A673 (cell line): Measurements from ENCODE around the gene NTSR2.

ENCODE experiments used
- EZH2 ChIP-seq: fragments of 200-600 bp; sonication (generic); IDR thresholded peaks from 2 replicates; pipeline ENCODE4 v1.6.1; 2017; ENCODE audit warnings: borderline replicate concordance, low read depth, mild to moderate bottlenecking, mixed read lengths, antibody characterized with exemption, low read length; ENCODE audit not compliant: poor library complexity, severe bottlenecking
- TF ChIP-seq, protein P1 (sequence below): fragments of 300-800, 200-600 bp; sonication (generic); conservative IDR thresholded peaks from 2 replicates; pipeline ENCODE4 v1.5.1; 2017; ENCODE audit warnings: low read depth, mild to moderate bottlenecking, antibody characterized with exemption, low read length, moderate library complexity, mixed read lengths

DNA sequence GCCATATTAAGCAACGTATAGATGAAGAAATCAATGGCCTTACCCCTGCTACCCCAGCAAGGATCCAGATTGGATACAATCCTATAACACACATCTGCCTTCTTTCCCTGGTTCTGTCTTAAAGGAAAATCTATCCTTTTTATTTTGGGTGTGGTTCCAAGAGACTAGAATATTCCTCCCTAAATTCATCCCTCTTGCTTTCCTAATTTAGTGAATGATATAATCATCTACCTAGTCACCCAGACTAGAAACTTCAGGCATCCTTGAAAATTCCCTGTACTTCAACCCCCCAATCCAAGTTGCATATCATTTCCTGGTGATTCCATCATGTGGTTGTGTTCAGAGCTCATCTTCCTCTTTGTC is 41.3 kb upstream of the NTSR2 start:
- TF ChIP-seq, protein P1, sequence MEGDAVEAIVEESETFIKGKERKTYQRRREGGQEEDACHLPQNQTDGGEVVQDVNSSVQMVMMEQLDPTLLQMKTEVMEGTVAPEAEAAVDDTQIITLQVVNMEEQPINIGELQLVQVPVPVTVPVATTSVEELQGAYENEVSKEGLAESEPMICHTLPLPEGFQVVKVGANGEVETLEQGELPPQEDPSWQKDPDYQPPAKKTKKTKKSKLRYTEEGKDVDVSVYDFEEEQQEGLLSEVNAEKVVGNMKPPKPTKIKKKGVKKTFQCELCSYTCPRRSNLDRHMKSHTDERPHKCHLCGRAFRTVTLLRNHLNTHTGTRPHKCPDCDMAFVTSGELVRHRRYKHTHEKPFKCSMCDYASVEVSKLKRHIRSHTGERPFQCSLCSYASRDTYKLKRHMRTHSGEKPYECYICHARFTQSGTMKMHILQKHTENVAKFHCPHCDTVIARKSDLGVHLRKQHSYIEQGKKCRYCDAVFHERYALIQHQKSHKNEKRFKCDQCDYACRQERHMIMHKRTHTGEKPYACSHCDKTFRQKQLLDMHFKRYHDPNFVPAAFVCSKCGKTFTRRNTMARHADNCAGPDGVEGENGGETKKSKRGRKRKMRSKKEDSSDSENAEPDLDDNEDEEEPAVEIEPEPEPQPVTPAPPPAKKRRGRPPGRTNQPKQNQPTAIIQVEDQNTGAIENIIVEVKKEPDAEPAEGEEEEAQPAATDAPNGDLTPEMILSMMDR = no peak
- TF ChIP-seq EZH2 = no peak
